ENCODE measurements around the gene TMEM186. TPM values are rescaled to one million over a fixed set of nuclear protein-coding genes. Genes with fewer than 3 reads are reported as not detected.
A peak's percentile ranks its signal among the peaks of the same experiment; 100 is the strongest.
"Not testable (repeated sequence)": the region's sequence is repeated elsewhere in the genome, so short reads cannot be mapped to it uniquely, and the experiment has no call there.

TMEM186 gene
- total RNA-seq, 1 donor from 2014 or later = 6.6 TPM

DNA sequence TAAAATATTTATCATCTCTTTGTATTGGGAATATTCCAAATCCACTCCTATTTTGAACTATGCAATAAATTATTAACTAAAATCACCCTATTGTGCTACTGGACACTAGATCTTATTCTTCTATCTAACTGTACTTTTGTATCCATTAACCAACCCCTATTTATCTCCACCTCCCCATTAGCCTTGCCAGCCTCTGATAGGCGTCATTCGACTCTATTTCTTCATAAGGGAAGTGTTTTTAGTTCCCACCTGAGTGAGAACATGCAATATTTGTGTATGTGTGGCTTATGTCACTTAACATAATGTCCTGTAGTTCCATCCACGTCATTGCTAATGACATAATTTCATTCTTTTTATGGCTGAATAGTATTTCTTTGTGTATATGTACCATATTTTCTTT, 23.9 kb downstream of the TMEM186 start:
- no peak for ATAC-seq

- no peak for ATAC-seq
Observed at GRCh38 chr16:8768692-8769091, 28.7 kb downstream of the TMEM186 start.

DNA sequence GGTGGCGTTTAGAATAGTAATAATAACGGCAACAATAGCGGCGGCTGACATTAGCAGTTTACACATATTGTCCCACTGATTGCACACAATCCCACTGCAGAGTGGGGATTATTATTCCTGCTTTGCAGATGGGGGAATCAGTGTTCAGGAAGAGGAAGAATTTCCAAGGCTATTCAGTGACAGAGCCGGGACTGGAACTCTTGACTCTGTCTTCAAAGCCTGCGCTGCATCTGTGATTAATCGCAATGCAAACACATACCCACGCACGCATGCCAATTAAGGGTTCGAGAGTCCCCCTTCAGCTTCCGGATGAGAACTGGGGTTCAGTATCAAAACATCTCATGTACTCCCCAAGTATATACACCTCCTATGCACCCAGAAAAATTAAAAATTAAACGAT, 29.2 kb downstream of the TMEM186 start:
- ATAC-seq = no peak

GRCh38 chr16:8767176-8767575, 30.3 kb downstream of the TMEM186 start:
- ATAC-seq = no peak

DNA sequence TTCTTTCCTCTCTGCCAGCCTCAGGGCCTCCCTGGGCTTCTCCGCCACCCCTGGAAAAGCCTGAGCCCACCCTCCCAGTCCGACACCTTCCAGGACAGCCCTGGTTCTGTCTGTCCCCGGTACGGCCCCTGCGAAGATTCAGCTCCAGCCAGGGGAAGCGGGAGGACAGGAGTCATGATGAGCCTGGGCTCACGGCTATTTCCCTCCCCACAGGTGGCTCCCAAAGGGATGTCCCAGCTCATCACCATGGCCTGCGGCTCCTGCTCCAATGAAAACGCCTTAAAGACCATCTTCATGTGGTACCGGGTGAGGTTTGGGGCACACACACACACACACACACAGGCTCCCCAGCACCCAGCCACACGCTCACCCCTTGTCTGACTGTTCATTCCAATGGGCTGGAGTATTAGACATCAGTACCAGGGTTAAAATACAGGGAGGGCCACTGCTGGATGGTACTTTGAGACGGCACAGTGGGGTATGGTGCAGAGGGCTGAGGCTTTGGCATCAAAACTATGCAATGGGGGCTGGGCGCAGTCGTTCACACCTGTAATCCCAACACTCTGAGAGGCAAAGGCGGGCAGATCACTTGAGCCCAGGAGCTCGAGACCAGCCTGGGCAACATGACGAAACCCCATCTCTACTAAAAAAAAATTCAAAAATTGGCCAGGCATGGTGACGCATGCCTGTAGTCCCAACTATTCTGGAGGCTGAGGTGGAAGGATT, 32.8 kb downstream of the TMEM186 start:
- ATAC-seq = no peak

- ATAC-seq = no peak
Observed at GRCh38 chr16:8763899-8764298, 33.5 kb downstream of the TMEM186 start.

- ATAC-seq = no peak
Observed at GRCh38 chr16:8763083-8763482, 34.4 kb downstream of the TMEM186 start.

DNA sequence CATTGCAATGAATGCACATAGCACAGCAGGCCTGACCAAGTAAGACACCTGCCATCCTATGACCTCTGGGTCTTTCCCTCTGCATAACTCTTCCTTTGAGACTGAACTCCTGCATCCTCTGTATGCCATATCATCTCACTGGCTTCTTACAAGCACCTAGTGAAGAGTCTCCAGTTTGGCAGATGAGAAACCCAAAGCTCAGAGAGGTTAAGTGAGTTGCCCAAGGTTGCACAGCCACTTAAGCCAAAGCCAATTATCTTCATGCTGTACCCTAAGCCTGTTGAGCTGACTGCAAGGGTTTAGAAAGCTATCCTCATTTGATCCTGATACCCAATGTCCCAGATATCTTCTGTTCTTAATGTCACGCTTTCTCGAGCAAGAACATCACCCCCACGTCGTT, 35.2 kb downstream of the TMEM186 start:
- no peak for ATAC-seq

DNA sequence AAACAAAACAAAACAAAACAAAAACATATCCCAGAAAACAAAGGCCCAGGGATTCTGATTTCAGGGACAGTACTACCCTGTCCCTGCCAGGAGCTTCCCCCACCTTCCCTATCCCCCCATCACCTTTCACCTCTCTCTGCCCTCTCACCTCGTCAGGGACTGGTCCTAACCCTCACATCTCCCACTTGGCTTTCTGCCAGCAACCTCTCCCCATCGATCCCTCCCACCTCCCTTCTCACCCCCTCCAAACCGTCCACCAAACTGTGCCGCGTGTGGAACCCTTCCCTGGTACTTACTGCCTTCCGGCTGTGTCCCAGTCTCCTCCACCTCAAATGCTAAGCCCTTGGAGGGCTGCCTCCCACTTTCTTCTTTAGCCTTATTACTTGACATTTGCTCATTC, 36.4 kb downstream of the TMEM186 start:
- no peak for ATAC-seq

GRCh38 chr16:8760021-8760420, 37.4 kb downstream of the TMEM186 start:
- no peak for ATAC-seq

GRCh38 chr16:8758022-8758421, 39.4 kb downstream of the TMEM186 start:
- no peak for ATAC-seq

DNA sequence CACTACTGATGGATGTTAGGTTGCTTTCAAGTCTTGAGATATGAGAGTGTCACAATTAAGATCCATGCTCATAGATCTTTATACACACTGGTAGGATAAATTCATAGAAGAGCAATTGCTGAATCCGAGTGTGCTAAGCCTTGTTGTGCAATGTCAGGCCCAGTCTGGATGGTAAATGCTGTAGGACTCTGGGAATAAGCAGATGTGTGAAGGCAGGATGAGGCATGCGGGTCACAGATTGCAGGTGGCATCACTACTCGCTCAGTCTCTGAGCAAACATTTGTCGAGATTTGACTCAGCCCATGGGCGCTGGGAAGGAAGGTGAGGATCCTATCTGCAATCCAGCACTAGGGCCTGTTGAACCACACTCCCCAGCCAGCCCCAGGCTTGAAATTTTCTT, 40.7 kb downstream of the TMEM186 start:
- peak; percentile 58 for ATAC-seq

DNA sequence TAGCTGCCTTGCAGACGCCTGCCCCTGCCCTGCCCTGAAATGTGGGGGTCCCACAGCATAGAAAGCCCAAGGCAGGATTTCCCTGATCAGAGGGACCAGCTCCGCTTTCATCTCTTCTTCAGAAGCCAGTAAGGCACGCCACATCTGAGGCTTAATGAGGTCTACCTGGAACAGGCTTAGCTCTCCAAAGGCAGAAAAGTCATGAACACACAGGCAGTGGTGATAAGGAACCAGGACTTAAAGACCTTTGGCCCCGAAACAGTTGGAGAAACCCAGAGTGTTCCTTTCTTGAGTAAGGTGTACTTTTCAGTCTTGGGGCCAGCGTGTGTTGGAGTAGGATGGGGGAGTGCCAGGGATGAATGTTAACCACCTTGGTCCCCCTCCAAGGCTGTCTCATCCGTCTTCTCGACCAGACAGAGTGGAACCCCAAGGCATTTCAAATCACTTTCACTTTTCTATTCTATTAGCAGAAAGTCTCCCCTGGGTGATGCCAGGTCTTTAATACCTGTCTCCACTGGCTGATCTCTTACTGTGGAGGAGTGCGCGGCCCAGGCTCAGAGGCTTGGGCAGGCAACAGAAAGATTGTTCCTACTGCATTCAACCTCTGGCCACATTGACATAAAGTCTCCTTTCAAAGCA, 43.9 kb downstream of the TMEM186 start:
- no peak for ATAC-seq

DNA sequence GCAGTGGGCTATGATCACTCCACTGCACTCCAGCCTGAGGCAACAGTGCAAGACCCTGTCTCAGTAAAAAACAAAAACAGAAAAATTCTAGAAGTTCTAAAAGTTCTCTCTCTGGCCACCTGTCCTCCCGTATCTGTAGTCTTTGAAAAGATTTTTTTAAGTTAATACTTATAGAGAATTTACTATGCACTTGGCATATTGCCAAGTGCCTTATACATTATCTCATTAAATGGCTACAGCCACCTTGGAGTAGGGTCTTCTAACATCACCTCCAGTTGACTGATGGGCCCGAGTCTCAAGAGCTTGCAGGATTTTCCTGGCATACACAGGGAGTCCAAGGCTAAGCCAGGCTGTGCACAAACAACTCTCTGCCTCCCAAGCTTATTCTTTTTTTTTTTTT, 44.7 kb downstream of the TMEM186 start:
- no peak for ATAC-seq

DNA sequence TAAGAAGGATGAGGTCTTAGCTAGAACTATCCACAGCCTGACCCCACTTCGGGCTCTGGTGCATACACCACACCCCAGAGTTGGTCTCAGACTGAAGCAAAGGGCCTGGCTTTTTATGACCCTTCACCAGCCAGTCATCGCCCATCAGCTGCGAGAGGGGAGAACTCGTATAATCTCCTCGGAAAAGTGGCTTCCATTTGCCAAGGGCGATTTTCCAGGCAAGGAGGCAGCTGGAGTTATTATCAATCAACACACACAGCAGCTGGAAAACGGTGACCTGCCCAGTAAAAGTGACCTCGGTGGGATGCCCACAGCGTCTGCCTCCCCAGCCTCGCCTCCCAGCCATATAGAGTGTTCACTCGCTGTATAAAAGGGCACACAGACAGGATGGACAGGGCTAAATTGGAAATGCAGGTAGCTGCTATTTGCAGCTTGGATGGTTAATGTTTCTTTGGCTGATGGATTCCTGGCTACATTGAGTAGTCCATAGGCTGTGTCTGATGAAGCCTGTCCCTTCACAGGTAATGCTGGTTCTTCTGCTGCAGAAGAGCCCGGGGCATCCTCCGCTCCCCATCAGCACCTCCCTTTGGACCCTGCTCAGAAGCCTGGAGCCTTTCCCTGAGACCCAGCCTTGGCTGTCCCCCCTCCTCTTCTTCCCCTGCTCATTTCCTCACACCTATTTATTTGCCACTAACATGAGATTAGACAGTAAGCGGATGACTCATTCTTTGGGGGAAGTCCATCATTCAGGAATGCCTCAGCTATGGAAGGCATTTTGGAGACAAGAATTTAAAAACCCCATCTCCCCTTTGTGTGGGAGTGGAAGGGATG, 45.7 kb downstream of the TMEM186 start:
- ATAC-seq = peak; percentile 61

DNA sequence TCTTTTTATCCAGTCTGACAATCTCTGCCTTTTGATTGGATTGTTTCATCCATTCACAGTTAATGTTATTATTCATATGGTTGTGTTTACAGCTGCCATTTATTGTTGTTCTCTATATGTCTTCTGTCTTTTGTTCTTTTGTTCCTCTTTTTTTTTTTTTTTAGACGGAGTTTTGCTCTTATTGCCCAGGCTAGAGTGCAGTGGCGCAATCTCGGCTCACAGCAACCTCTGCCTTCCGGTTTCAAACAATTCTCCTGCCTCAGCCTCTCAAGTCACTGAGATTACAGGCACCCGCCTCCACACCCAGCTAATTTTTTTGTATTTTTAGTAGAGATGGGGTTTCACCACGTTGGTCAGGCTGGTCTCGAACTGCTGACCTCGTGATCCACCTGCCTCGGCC, 48.5 kb downstream of the TMEM186 start:
- not testable (repeated sequence) for ATAC-seq

Other genes starting within 250 kb of the TMEM186 start
- gene TMEM114, start 207.1 kb downstream of the TMEM186 start, total RNA-seq = not detected
- gene METTL22, start 175.9 kb downstream of the TMEM186 start, total RNA-seq = 15.9 TPM
- 4.2 TPM for gene ABAT, start 123.0 kb downstream of the TMEM186 start, total RNA-seq
- 35.2 TPM for gene PMM2, start 200 bp upstream of the TMEM186 start, total RNA-seq
- 161 TPM for gene CARHSP1, start 71.4 kb upstream of the TMEM186 start, total RNA-seq
- gene LITAFD, start 84.7 kb upstream of the TMEM186 start, total RNA-seq = not detected
- gene USP7, start 166.3 kb upstream of the TMEM186 start, total RNA-seq = 87.3 TPM

Measured in esophagus mucosa (tissue), 1 donor.